Mononuclear cell (primary cell): ENCODE data around the gene NPAS3. TPM values are rescaled to one million over a fixed set of nuclear protein-coding genes. Genes with fewer than 3 reads are reported as not detected.

Experiments used
- H3K27me3 ChIP-seq: 2 replicates; pipeline ENCODE4 v1.6.0; 2011; ENCODE audit warnings: low read length, control low read depth; ENCODE audit not compliant: insufficient read depth
- H3K4me1 ChIP-seq: 2 replicates; pipeline ENCODE4 v1.5.1; 2011; ENCODE audit warnings: mild to moderate bottlenecking, low read length, control low read depth; ENCODE audit not compliant: insufficient read depth
- H3K4me3 ChIP-seq: 2 replicates; pipeline ENCODE4 v1.5.1; 2011; ENCODE audit warnings: mild to moderate bottlenecking, low read length, moderate library complexity
- H3K9me3 ChIP-seq: 2 replicates; pipeline ENCODE4 v1.5.1; 2011; ENCODE audit warnings: low read depth, mild to moderate bottlenecking, control low read depth, low read length
- total RNA-seq: library from RNA; depleted of rRNA; stranded (reverse); fragments of >200 nt; gene quantifications from one replicate; pipeline ENCODE4 v1.2.3, GENCODE V29; 2012

The NPAS3 gene
- total RNA-seq, 1 donor: not detected

- no peak overlapping the region for H3K4me3 ChIP-seq
- H3K4me1 ChIP-seq: no peaks in the 10 kb centered on the region
- no peaks in the 10 kb centered on the region for H3K27me3 ChIP-seq
- no peaks in the 10 kb centered on the region for H3K9me3 ChIP-seq
Observed at GRCh38 chr14:33120966-33121365, 182.3 kb downstream of the NPAS3 start.

- no peaks in the 10 kb centered on the region for H3K27me3 ChIP-seq
- no peak overlapping the region for H3K4me3 ChIP-seq
- H3K9me3 ChIP-seq: no peaks in the 10 kb centered on the region
- no peaks in the 10 kb centered on the region for H3K4me1 ChIP-seq
Observed at GRCh38 chr14:33123281-33123680, 184.6 kb downstream of the NPAS3 start.

- Histone ChIP-seq H3K27me3 (no peaks in the 10 kb centered on the region), H3K4me1 (no peaks in the 10 kb centered on the region), H3K4me3 (no peak overlapping the region), H3K9me3 (no peaks in the 10 kb centered on the region)
Observed at GRCh38 chr14:33126433-33126832, 187.8 kb downstream of the NPAS3 start.

GRCh38 chr14:33127531-33127930, 188.9 kb downstream of the NPAS3 start:
- Histone ChIP-seq H3K4me1 (no peaks in the 10 kb centered on the region), H3K27me3 (no peaks in the 10 kb centered on the region), H3K4me3 (no peak overlapping the region), H3K9me3 (no peaks in the 10 kb centered on the region)

GRCh38 chr14:33131801-33132200, 193.1 kb downstream of the NPAS3 start:
- Histone ChIP-seq H3K27me3 (no peaks in the 10 kb centered on the region), H3K4me3 (no peak overlapping the region), H3K9me3 (no peaks in the 10 kb centered on the region), H3K4me1 (no peaks in the 10 kb centered on the region)

GRCh38 chr14:33134162-33134561, 195.5 kb downstream of the NPAS3 start:
- H3K27me3 ChIP-seq: no peaks in the 10 kb centered on the region
- no peaks in the 10 kb centered on the region for H3K9me3 ChIP-seq

GRCh38 chr14:33134975-33135374, 196.3 kb downstream of the NPAS3 start:
- Histone ChIP-seq H3K9me3 (no peaks in the 10 kb centered on the region), H3K27me3 (no peaks in the 10 kb centered on the region), H3K4me3 (no peak overlapping the region), H3K4me1 (no peaks in the 10 kb centered on the region)

More at GRCh38 chr14:33134162-33134561, 195.5 kb downstream of the NPAS3 start:
- no peak overlapping the region for H3K4me3 ChIP-seq
- no peaks in the 10 kb centered on the region for H3K4me1 ChIP-seq

- Histone ChIP-seq H3K4me1 (no peaks in the 10 kb centered on the region), H3K27me3 (no peaks in the 10 kb centered on the region), H3K4me3 (no peak overlapping the region), H3K9me3 (no peaks in the 10 kb centered on the region)
Observed at GRCh38 chr14:33150666-33151428, 212.2 kb downstream of the NPAS3 start.

GRCh38 chr14:33163109-33163508, 224.4 kb downstream of the NPAS3 start:
- no peaks in the 10 kb centered on the region for H3K27me3 ChIP-seq
- H3K4me1 ChIP-seq: no peaks in the 10 kb centered on the region
- H3K4me3 ChIP-seq: no peak overlapping the region
- H3K9me3 ChIP-seq: no peaks in the 10 kb centered on the region

- H3K27me3 ChIP-seq: no peaks in the 10 kb centered on the region
- H3K9me3 ChIP-seq: no peaks in the 10 kb centered on the region
- H3K4me3 ChIP-seq: no peak overlapping the region
- no peaks in the 10 kb centered on the region for H3K4me1 ChIP-seq
Observed at GRCh38 chr14:33163600-33163999, 224.9 kb downstream of the NPAS3 start.

- Histone ChIP-seq H3K4me3 (no peak overlapping the region), H3K27me3 (no peaks in the 10 kb centered on the region), H3K4me1 (no peaks in the 10 kb centered on the region), H3K9me3 (no peaks in the 10 kb centered on the region)
Observed at GRCh38 chr14:33165144-33165925, 226.7 kb downstream of the NPAS3 start.

- no peak overlapping the region for H3K4me3 ChIP-seq
- H3K9me3 ChIP-seq: no peaks in the 10 kb centered on the region
- H3K27me3 ChIP-seq: no peaks in the 10 kb centered on the region
- no peaks in the 10 kb centered on the region for H3K4me1 ChIP-seq
Observed at GRCh38 chr14:33165926-33166289, 227.2 kb downstream of the NPAS3 start.

- no peak overlapping the region for H3K4me3 ChIP-seq
- no peaks in the 10 kb centered on the region for H3K9me3 ChIP-seq
- H3K4me1 ChIP-seq: no peaks in the 10 kb centered on the region
- H3K27me3 ChIP-seq: no peaks in the 10 kb centered on the region
Observed at GRCh38 chr14:33175951-33176350, 237.3 kb downstream of the NPAS3 start.

- Histone ChIP-seq H3K4me3 (no peak overlapping the region), H3K9me3 (no peaks in the 10 kb centered on the region), H3K4me1 (no peaks in the 10 kb centered on the region), H3K27me3 (no peaks in the 10 kb centered on the region)
Observed at GRCh38 chr14:33184587-33184986, 245.9 kb downstream of the NPAS3 start.

- Histone ChIP-seq H3K9me3 (no peaks in the 10 kb centered on the region), H3K27me3 (no peaks in the 10 kb centered on the region), H3K4me3 (no peak overlapping the region), H3K4me1 (no peaks in the 10 kb centered on the region)
Observed at GRCh38 chr14:33186656-33187055, 248.0 kb downstream of the NPAS3 start.

- no peak overlapping the region for H3K4me3 ChIP-seq
Observed at GRCh38 chr14:33188880-33189279, 250.2 kb downstream of the NPAS3 start.

More at GRCh38 chr14:33188880-33189279, 250.2 kb downstream of the NPAS3 start:
- H3K4me1 ChIP-seq: no peaks in the 10 kb centered on the region
- H3K27me3 ChIP-seq: no peaks in the 10 kb centered on the region
- H3K9me3 ChIP-seq: no peaks in the 10 kb centered on the region
